ENCODE data around the gene CCDC40. TPM values are rescaled to one million over a fixed set of nuclear protein-coding genes. Genes with fewer than 3 reads are reported as not detected.

The CCDC40 gene, protein sequence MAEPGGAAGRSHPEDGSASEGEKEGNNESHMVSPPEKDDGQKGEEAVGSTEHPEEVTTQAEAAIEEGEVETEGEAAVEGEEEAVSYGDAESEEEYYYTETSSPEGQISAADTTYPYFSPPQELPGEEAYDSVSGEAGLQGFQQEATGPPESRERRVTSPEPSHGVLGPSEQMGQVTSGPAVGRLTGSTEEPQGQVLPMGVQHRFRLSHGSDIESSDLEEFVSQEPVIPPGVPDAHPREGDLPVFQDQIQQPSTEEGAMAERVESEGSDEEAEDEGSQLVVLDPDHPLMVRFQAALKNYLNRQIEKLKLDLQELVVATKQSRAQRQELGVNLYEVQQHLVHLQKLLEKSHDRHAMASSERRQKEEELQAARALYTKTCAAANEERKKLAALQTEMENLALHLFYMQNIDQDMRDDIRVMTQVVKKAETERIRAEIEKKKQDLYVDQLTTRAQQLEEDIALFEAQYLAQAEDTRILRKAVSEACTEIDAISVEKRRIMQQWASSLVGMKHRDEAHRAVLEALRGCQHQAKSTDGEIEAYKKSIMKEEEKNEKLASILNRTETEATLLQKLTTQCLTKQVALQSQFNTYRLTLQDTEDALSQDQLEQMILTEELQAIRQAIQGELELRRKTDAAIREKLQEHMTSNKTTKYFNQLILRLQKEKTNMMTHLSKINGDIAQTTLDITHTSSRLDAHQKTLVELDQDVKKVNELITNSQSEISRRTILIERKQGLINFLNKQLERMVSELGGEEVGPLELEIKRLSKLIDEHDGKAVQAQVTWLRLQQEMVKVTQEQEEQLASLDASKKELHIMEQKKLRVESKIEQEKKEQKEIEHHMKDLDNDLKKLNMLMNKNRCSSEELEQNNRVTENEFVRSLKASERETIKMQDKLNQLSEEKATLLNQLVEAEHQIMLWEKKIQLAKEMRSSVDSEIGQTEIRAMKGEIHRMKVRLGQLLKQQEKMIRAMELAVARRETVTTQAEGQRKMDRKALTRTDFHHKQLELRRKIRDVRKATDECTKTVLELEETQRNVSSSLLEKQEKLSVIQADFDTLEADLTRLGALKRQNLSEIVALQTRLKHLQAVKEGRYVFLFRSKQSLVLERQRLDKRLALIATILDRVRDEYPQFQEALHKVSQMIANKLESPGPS
- total RNA-seq, result 0.37 and 0.54 TPM in 2 replicates

DNA sequence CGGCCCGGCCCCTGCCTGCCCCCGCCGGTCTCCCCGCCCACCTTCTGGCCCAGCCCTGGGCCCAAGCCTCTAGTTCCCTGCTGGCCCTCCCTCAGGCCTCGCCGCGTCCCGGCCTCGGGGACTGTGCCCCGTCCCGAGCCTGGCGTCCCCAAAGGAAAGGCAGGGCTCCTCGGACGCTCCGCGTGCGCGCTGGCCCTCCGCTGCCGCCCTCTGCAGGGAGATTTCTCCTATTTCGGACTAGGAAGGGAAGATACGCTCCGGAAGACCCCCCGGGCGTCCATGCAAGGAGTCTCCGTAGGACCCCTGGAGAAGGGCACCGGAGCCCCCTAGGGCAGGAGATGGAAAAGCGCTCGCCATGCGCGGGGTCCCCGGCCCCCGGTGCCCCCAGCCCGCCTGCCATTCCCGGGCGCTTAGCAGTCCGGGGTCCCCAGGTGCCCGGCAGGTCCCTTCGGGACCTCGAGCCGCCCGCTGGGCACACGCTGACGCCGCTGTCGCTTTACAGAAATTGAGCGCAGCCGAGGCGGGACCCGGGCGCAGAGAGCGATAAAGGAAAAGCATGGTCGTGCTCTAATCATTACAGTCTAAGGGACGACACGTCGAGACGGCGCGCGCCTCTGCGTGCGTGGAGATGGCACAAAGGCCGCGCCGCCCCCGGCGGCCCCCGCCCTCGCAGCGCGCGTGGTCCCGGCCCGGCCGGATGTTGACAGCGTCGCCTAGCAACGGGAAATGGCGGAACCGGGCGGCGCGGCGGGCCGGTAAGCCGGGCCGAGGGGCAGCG lies at the start of gene CCDC40:
Gene CCDC40 (plus strand): TSS at position 706 of the 778 bp plus-strand sequence. CDS start 21 bp downstream, at position 727.
- DNase-seq, result peak; percentile 95
- intact Hi-C loops (cut with micrococcal nuclease), result loop anchor here (2.0 to 5.0 kb wide), 2 partner anchors 27 to 239 kb away; partner anchors contain the start of gene CBX8
- Mint-ChIP-seq H3K27me3 (peaks cover 54% of the 10 kb centered on the region), H3K27ac (peak within 1 kb of the TSS; percentile 90), H3K4me3 (peak within 1 kb of the TSS; percentile 88), H3K4me1 (peaks cover 7% of the 10 kb centered on the region), H3K36me3 (ENCODE audit: low read depth) (no peaks in the 10 kb centered on the region), H3K9me3 (no peaks in the 10 kb centered on the region)

DNA sequence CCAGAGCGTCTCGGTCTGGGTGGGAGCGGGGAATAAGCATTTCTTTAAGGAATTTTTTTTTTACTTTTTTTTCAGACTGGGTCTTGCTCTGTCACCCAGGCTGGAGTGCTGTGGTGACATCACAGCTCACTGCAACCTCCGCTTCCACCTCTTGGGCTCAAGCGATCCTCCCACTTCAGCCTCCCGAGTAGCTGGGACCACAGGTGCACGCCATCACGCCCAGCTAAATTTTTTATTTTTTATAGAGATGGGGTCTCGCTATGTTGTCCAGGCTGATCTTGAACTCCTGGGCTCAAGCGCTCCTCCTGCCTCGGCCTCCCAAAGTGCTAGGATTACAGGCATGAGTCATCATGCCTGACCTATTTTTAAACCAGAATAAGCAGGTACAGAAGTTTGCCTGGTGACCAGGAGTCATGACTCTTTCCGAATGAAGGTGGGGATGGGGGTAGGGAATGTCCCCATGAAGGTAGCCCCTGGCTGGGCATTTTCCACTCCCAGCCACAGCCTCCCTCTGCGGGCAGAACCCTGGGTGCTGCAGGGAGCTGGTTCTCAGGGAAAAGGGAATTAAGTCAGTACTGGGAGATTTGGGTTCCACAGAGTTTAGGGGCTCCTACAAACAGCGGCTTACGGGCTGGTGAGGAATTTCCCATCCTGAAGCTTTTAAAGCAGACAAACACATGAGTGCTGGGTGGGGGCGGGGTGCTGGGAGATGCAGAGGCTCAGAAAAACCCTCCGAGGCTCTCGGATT lies 49.1 kb upstream of the CCDC40 start:
- Mint-ChIP-seq H3K4me1 (peaks cover 8% of the 10 kb centered on the region), H3K27me3 (peaks cover 6% of the 10 kb centered on the region), H3K27ac (no peak overlapping the region), H3K4me3 (no peak overlapping the region), H3K9me3 (no peaks in the 10 kb centered on the region), H3K36me3 (ENCODE audit: low read depth) (no peaks in the 10 kb centered on the region)
- no peak for DNase-seq
- intact Hi-C loops (cut with micrococcal nuclease), result no loop called here

DNA sequence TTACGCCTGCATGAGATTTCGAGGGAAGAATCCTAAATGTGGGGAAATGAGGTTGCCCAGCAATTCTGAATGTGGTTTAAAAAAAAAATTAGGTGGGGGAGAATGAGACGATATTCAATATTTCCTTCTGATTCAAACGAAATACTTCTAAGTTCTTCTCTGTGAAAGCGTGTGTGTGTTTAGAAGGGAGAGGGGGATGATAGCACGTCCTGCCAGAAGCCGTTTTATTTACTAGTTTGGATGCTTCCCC lies 48.6 kb upstream of the CCDC40 start:
- intact Hi-C loops (cut with micrococcal nuclease), result no loop called here
- no peak for DNase-seq
- no peaks in the 10 kb centered on the region for H3K9me3 Mint-ChIP-seq
- peaks cover 6% of the 10 kb centered on the region for H3K27me3 Mint-ChIP-seq
- no peaks in the 10 kb centered on the region for H3K36me3 Mint-ChIP-seq (ENCODE audit: low read depth)
- no peak overlapping the region for H3K27ac Mint-ChIP-seq
- H3K4me3 Mint-ChIP-seq, result no peak overlapping the region
- peaks cover 11% of the 10 kb centered on the region for H3K4me1 Mint-ChIP-seq

DNA sequence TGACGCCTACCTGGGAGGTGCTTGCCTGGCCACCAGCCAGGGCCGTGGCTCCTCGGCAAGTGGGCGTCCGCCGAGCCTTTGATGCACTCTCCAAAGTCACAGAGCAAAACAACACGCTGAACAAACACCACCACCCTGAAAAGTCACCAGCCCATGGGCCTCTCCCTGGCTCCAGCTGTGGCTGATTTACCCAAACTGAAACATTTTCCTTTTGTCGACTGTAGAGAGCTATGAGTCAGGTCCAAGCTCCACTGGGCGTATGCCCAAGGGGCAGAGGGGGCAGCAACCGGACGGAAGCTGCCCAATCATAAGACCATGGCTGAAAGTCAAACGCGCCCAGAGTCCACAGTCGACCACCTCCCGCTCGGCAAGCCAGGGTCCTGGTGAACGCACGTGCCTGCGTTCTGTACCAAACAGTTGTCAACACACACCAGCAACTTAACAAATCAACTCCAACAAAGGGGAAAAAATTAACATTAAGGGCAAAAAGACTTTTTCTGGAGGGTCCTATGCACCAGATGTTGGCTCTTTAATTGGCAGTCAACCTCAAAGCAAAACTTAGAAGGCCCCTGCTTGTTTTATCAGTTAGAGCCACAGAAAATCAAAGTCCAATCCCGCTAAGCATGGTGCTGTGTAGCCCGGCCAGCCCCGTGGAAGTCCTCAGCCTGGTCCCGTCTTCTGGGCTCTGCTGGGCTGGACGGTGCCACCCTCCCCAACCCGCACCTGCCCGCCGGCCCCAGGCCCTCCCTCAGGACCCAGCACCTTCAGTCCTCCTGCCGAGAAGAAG lies 48.1 kb upstream of the CCDC40 start:
- no peak for DNase-seq
- Mint-ChIP-seq H3K36me3 (ENCODE audit: low read depth) (no peaks in the 10 kb centered on the region), H3K4me3 (no peak overlapping the region), H3K9me3 (no peaks in the 10 kb centered on the region), H3K4me1 (peaks cover 16% of the 10 kb centered on the region), H3K27ac (no peak overlapping the region), H3K27me3 (peaks cover 6% of the 10 kb centered on the region)
- intact Hi-C loops (cut with micrococcal nuclease), result no loop called here

DNA sequence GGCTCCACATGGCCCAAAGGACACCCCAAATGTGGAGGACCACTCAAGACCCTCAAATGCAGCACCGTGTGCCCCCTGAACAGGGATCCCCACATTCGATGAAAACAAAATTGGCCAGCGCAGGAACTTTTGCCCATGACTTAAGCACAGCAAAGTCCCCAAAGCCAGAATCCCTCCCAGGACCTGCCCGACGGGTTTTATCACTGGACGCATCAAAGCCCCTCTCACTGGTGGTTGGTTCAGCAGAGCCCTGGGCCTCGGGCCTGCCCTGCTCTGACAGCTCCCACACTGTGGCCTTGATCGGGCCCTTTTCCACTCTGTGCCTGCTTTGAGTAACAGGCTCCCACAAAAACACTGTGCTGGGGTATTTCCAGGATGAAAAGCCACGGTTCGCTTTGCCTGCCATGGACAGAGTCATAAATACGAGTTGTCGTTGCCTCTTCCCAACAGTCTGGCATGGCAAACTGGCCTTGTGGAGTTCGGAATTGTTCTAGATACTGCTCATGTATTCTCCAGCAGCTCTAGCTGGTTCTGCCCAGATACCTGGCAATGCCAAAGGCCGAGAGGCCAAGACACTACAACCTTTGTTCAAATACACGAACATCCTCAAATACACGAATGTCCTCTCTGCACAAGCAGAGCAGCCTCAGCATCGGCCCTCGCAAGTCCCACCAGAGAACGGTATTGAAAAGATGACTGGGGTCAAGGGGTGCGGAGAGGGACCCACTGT lies 47.2 kb upstream of the CCDC40 start:
- Mint-ChIP-seq H3K9me3 (no peaks in the 10 kb centered on the region), H3K27me3 (peaks cover 6% of the 10 kb centered on the region), H3K36me3 (ENCODE audit: low read depth) (no peaks in the 10 kb centered on the region), H3K27ac (no peak overlapping the region), H3K4me1 (peaks cover 17% of the 10 kb centered on the region), H3K4me3 (no peak overlapping the region)
- no peak for DNase-seq
- intact Hi-C loops (cut with micrococcal nuclease), result no loop called here

DNA sequence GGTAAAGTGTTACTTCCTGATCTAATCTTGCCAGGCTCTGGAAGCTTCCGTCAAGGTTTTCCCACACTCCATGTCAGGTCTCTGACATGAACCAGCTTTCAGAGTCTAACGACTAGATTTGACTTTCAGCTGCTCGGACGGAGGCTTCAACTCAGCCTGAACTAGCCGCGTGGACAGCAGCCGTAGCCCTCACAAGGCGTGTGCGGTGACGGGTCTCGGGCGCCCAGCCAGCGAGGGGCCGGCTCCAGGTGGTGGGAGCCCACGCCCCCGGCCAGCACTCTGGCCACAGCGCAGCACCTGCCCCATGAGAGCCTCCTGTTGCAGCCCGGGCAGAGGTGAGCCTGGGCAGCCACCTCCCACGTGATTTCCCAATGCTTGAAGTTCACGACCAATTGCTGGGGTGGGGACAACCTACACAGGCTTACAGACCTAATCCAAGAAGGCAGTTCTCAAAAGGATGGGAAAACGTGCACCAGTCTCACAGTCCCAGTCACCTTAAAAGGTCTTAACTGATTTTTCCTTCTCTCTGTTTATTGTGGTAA lies 46.3 kb upstream of the CCDC40 start:
- Mint-ChIP-seq H3K27me3 (peaks cover 6% of the 10 kb centered on the region), H3K36me3 (ENCODE audit: low read depth) (no peaks in the 10 kb centered on the region), H3K4me3 (no peak overlapping the region), H3K27ac (no peak overlapping the region), H3K9me3 (no peaks in the 10 kb centered on the region), H3K4me1 (peaks cover 18% of the 10 kb centered on the region)
- intact Hi-C loops (cut with micrococcal nuclease), result loop anchor here (5.0 to 10.0 kb wide), 3 partner anchors 148 to 265 kb away; partner anchors contain the start of gene CBX8
- no peak for DNase-seq

DNA sequence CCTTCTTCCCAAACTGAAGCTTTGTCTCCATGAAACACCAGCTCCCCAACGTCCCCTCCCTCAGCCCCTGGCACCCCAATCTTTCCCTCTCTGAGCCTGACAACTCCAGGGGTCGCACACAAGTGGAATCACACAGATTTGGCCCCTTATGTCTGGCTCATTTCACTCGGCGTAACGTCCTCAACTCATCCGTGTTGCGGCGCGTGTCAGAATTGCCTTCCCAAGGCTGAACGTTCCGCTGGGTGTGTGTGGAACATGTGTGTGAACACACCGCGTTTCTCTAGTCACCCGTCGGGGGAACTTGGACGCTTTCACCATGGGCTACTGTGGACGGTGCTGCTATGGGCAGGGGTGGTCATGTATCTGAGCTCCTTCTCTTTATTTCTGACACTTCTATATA lies 45.7 kb upstream of the CCDC40 start:
- Mint-ChIP-seq H3K27ac (no peak overlapping the region), H3K4me1 (peaks cover 20% of the 10 kb centered on the region), H3K27me3 (peaks cover 6% of the 10 kb centered on the region)

DNA sequence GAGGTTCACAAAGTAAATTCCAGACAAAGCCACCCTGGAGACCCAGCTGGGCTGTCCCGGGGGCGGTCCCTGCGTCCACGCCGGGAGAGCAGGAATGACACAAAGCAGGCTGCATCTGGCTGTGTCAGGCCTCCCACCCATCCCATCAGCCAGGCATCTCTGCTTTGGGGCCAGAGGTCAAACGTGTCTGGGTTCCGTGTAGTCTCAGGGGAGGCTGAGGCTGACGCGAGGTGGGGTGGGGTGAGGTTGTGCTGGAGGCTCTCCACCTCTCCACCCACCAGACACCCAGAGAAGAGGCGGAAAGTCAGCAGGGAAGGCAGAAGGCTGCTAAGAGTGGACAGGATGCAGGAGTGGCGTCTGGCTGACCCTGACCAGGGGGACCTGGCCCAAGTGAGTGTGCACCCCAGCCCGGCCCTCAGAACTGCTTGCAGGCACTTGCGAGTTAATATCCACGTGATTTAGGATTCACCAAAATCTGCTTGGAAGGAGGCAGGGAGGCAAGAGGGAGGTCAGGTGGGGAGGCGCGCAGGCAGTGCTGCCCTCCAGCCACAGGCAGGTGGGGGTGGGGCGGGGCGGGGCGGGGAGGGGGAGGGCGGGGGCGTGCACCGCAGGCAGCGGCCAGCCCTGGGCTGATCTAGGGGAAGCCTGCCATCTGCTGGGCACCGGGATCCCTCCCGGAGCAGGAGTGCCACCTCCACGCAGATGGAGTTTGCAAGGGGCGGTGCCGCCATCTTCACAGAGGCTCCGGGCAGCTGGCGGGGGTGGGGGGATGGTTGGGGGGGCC lies 45.1 kb upstream of the CCDC40 start:
- Mint-ChIP-seq H3K36me3 (ENCODE audit: low read depth) (no peaks in the 10 kb centered on the region), H3K27ac (no peak overlapping the region), H3K9me3 (no peaks in the 10 kb centered on the region), H3K27me3 (peaks cover 6% of the 10 kb centered on the region), H3K4me1 (peaks cover 23% of the 10 kb centered on the region), H3K4me3 (peak overlapping the region; percentile 79)
- peak; percentile 94 for DNase-seq
- intact Hi-C loops (cut with micrococcal nuclease), result loop anchor here (5.0 to 10.0 kb wide), 3 partner anchors 149 to 263 kb away; partner anchors contain the start of gene CBX8

More for the DNA sequence above, 45.7 kb upstream of the CCDC40 start:
- DNase-seq, result no peak
- Mint-ChIP-seq H3K9me3 (no peaks in the 10 kb centered on the region), H3K4me3 (peak overlapping the region; percentile 79), H3K36me3 (ENCODE audit: low read depth) (no peaks in the 10 kb centered on the region)
- intact Hi-C loops (cut with micrococcal nuclease), result loop anchor here (5.0 to 10.0 kb wide), 3 partner anchors 148 to 264 kb away; partner anchors contain the start of gene CBX8

DNA sequence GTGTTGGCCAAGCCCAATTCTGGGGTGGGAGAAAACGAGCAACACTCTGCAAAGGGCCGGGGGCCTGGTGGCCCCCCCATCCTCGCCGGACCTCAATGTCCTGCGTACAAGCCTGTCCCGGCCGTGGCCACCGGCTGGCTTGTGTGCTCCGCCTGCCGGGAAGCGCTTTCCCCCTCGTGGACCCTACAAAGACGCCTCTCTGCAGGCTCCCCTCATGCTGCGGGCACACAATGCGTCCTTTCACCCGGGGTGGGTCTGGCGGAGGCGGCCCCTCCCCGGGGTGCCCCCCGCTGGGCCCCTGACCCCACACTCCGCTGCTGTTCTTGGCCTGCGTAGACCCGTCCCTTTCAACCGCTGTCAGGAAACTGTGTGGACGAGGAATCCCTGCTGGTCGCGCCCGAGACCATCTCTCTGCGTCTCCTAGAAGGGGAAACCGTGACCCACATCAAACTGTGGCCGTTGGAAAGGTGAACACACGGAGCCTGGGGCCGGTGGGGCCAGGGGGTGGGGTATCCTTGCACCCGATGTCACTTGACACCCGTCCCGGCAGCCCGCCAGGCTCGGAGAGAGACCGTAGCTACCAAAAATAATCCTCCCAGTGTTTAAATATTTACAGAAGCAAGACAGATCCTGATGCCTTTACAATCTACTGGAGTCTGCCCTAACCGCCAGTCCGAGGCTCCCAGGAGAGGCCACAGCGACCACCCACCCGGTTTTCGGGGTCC lies 44.4 kb upstream of the CCDC40 start:
- Mint-ChIP-seq H3K4me1 (peaks cover 28% of the 10 kb centered on the region), H3K27ac (peak overlapping the region; percentile 79), H3K9me3 (no peaks in the 10 kb centered on the region), H3K36me3 (ENCODE audit: low read depth) (no peaks in the 10 kb centered on the region), H3K27me3 (peaks cover 6% of the 10 kb centered on the region), H3K4me3 (peak overlapping the region; percentile 79)
- DNase-seq, result no peak
- intact Hi-C loops (cut with micrococcal nuclease), result loop anchor here (2.0 to 10.0 kb wide), 4 partner anchors 150 to 263 kb away; partner anchors contain the start of gene CBX8

DNA sequence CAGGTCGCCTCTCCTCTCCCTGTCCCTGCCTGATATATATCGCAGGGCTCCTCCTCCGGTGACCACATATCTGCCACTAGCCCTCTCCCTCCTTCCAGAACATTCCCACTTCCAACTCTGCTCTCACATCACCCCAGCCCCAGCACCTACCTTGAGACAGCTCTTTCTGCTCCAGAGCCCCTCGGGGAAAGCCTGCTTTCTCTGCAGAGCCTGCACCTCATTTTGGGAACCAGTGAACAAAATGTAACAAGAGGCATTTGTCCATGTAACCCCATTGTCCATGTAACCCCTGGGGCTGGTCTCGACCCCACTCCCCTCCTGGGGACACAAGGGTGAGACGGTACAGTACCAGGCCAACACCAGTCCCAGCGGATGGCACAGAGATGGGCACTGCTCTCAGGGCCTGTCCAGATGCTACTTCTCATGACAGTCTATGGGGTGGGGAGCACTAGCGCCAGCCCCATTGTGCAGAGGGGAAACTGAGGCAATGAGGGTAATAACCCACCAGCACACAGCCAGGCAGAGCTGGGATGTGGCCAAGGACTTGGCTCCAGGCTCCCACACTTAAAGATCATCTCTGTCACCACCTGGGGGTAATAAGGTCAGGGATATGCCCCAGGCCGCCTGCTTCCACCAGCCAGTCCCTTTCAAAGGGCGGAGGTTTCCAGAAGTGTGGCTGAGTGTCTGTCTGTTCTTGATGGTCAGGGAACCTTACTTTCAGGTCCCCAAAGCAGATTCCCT lies 43.6 kb upstream of the CCDC40 start:
- no peak for DNase-seq
- peak overlapping the region; percentile 79 for H3K27ac Mint-ChIP-seq
- H3K9me3 Mint-ChIP-seq, result no peaks in the 10 kb centered on the region
- peak overlapping the region; percentile 79 for H3K4me3 Mint-ChIP-seq
- H3K4me1 Mint-ChIP-seq, result peaks cover 36% of the 10 kb centered on the region
- peaks cover 6% of the 10 kb centered on the region for H3K27me3 Mint-ChIP-seq
- intact Hi-C loops (cut with micrococcal nuclease), result loop anchor here (2.0 to 10.0 kb wide), 4 partner anchors 151 to 262 kb away; partner anchors contain the start of gene CBX8
- H3K36me3 Mint-ChIP-seq (ENCODE audit: low read depth), result no peaks in the 10 kb centered on the region
